C4-2B (cell line): Measurements from ENCODE around the gene PPP2R2B.
A peak's percentile ranks its signal among the peaks of the same experiment; 100 is the strongest.
"Not testable (repeated sequence)": the region's sequence is repeated elsewhere in the genome, so short reads cannot be mapped to it uniquely, and the experiment has no call there.

Source experiments
- H3K27ac ChIP-seq: fragments of 450-650 bp; 2 replicates; pipeline ENCODE4 v1.5.1; 2017
- CTCF ChIP-seq: fragments of 450-650 bp; conservative IDR thresholded peaks from 2 replicates; pipeline ENCODE4 v1.5.1; 2017; ENCODE audit warnings: mild to moderate bottlenecking
- ZFX ChIP-seq: fragments of 450-650 bp; IDR thresholded peaks from 2 replicates; pipeline ENCODE4 v1.6.1; 2017

Gene PPP2R2B

GRCh38 chr5:146565764-146566367 is 312.7 kb downstream of the PPP2R2B start:
- TF ChIP-seq CTCF (peak; percentile 81), ZFX (no peak)
- H3K27ac ChIP-seq, result no peak overlapping the region

- no peak overlapping the region for H3K27ac ChIP-seq
- TF ChIP-seq ZFX (no peak), CTCF (no peak)
These were observed 314.4 kb downstream of the PPP2R2B start for GRCh38 chr5:146564007-146564762.

GRCh38 chr5:146562461-146562860 is 316.1 kb downstream of the PPP2R2B start:
- H3K27ac ChIP-seq, result no peak overlapping the region
- no peak for TF ChIP-seq CTCF
- TF ChIP-seq ZFX, result no peak

GRCh38 chr5:146561711-146562110 is 316.8 kb downstream of the PPP2R2B start:
- no peak for TF ChIP-seq ZFX
- no peak for TF ChIP-seq CTCF
- no peak overlapping the region for H3K27ac ChIP-seq

GRCh38 chr5:146560205-146560812 is 318.2 kb downstream of the PPP2R2B start:
- TF ChIP-seq ZFX (no peak), CTCF (no peak)
- no peak overlapping the region for H3K27ac ChIP-seq

GRCh38 chr5:146556884-146557283 is 321.7 kb downstream of the PPP2R2B start:
- not testable (repeated sequence) for H3K27ac ChIP-seq
- TF ChIP-seq CTCF, result 0 out of 2 replicates have a peak, but pooled peaks have one; percentile 13

GRCh38 chr5:146553446-146553845 is 325.1 kb downstream of the PPP2R2B start:
- TF ChIP-seq ZFX (no peak), CTCF (no peak)
- no peak overlapping the region for H3K27ac ChIP-seq
